HepG2 (cell line): ENCODE results near the gene MRPL38. TPM values are rescaled to one million over a fixed set of nuclear protein-coding genes. Genes with fewer than 3 reads are reported as not detected.

ENCODE experiments used
- ATAC-seq: fragments of 200-7000 bp; cut with Tn5 transposase; 3 replicates; pipeline ENCODE4 v1.9.1; 2020; ENCODE audit warnings: mild to moderate bottlenecking, moderate library complexity
- BruUV-seq: library from RNA; stranded (reverse); fragments of 400-500 nt; replicated peaks from 2 replicates; lab custom pipeline; 2021; lab: Mats Ljungman, UMichigan
- CTCF ChIA-PET: fragments of 300-600 bp; formaldehyde crosslinking; extraction: SDS; loops from one replicate; lab custom pipeline; 2021; ENCODE audit warnings: low total read pairs, inconsistent platforms, low intra/inter-chr PET ratio; lab: Yijun Ruan, JAX
- POLR2A ChIA-PET: fragments of 350-600 bp; sonication (Branson Sonifier 250); formaldehyde crosslinking; loops from one replicate; lab custom pipeline; 2020; ENCODE audit warnings: antibody characterized with exemption, inconsistent platforms; lab: Yijun Ruan, JAX
- DNase-seq: peaks from one replicate; pipeline ENCODE4 v3.0.0-alpha.2; 2015; ENCODE audit warnings: low spot score
- FAIRE-seq: peaks from 3 replicates; lab custom pipeline; 2011; peaks lifted over from hg19 to GRCh38; lab: Jason Lieb, UNC
- H2AFZ ChIP-seq: one replicate; pipeline ENCODE4 v1.6.1; 2011; ENCODE audit warnings: low read length, inconsistent platforms
- H3K27ac ChIP-seq: fragments of 300-600 bp; 3 replicates; pipeline ENCODE4 v1.8.0; 2011; ENCODE audit warnings: mixed run types, mild to moderate bottlenecking, mixed read lengths, low read length, inconsistent platforms; ENCODE audit not compliant: insufficient read depth; ENCODE audit errors: extremely low read length
- H3K27me3 ChIP-seq, 2 experiments: fragments of 200-600 bp in 1 of 2; 2 replicates in 1 of 2; 3 replicates in 1 of 2; pipeline versions ENCODE4 v1.6.0 to v1.8.0; 2011; ENCODE audit warnings: low read length in 2 of 2, mild to moderate bottlenecking in 2 of 2, moderate library complexity in 2 of 2, inconsistent platforms in 1 of 2; ENCODE audit not compliant: insufficient read depth in 2 of 2, control insufficient read depth in 1 of 2
- H3K36me3 ChIP-seq, 2 experiments: fragments of 200-600 bp in 1 of 2; replicated peaks in 1 of 2; 2 replicates in 1 of 2; 3 replicates in 1 of 2; pipeline versions ENCODE4 v1.5.1 to v1.8.0; 2011; ENCODE audit warnings: low read length in 2 of 2, inconsistent platforms in 1 of 2; ENCODE audit not compliant: insufficient read depth in 2 of 2, control insufficient read depth in 1 of 2
- H3K4me1 ChIP-seq: 2 replicates; pipeline ENCODE4 v1.5.1; 2012; ENCODE audit warnings: low read length, inconsistent platforms; ENCODE audit not compliant: insufficient read depth
- H3K4me2 ChIP-seq: 2 replicates; pipeline ENCODE4 v1.6.0; 2011; ENCODE audit warnings: low read depth, low read length, inconsistent platforms
- H3K4me3 ChIP-seq, 3 experiments: fragments of 200-600 bp in 1 of 3; sonication (generic), shearing (Covaris generic) in 1 of 3; replicated peaks in 1 of 3; 2 replicates each; pipeline ENCODE4 v1.5.1; 2011 to 2016; ENCODE audit warnings: low read length in 3 of 3, inconsistent platforms in 2 of 3, low read depth in 2 of 3, mild to moderate bottlenecking in 2 of 3, control low read depth in 1 of 3, mixed read lengths in 1 of 3; ENCODE audit not compliant: insufficient read depth in 1 of 3
- H3K79me2 ChIP-seq: one replicate; pipeline ENCODE4 v1.6.1; 2011; ENCODE audit warnings: low read length, inconsistent platforms; ENCODE audit not compliant: insufficient read depth
- H3K9ac ChIP-seq: 2 replicates; pipeline ENCODE4 v1.6.0; 2011; ENCODE audit warnings: mild to moderate bottlenecking, low read depth, low read length, inconsistent platforms; ENCODE audit not compliant: insufficient read depth
- H3K9me3 ChIP-seq: 2 replicates; pipeline ENCODE4 v1.5.1; 2012; ENCODE audit warnings: mild to moderate bottlenecking, low read length
- H4K20me1 ChIP-seq: 2 replicates; pipeline ENCODE4 v1.6.0; 2011; ENCODE audit warnings: inconsistent platforms, mild to moderate bottlenecking, low read length, moderate library complexity; ENCODE audit not compliant: insufficient read depth
- MIER3 ChIP-seq: IDR thresholded peaks from 2 replicates; pipeline ENCODE4 v1.6.1; 2016; ENCODE audit warnings: missing compliant biosample characterization, borderline replicate concordance
- NR2C2 ChIP-seq: sonication (generic); formaldehyde crosslinking; IDR thresholded peaks from 2 replicates; pipeline ENCODE4 v1.4.0; 2020; ENCODE audit warnings: missing genetic modification reagents, mild to moderate bottlenecking, moderate library complexity, borderline replicate concordance
- PHF5A ChIP-seq: IDR thresholded peaks from one replicate; pipeline ENCODE4 v1.6.1; 2018; ENCODE audit warnings: low read depth, missing genetic modification reagents; ENCODE audit not compliant: unreplicated experiment
- TEAD3 ChIP-seq: optimal IDR thresholded peaks from 2 replicates; pipeline ENCODE3; 2016; ENCODE audit warnings: borderline replicate concordance
- ZBTB7B ChIP-seq: sonication (generic); formaldehyde crosslinking; IDR thresholded peaks from 2 replicates; pipeline ENCODE4 v1.4.0; 2020; ENCODE audit warnings: missing genetic modification reagents
- ZNF331 ChIP-seq: sonication (generic); formaldehyde crosslinking; IDR thresholded peaks from 2 replicates; pipeline ENCODE4 v1.4.0; 2020; ENCODE audit warnings: missing genetic modification reagents
- ZNF33B ChIP-seq: sonication (generic); formaldehyde crosslinking; IDR thresholded peaks from 2 replicates; pipeline ENCODE4 v1.5.1; 2020; ENCODE audit warnings: mild to moderate bottlenecking, missing genetic modification reagents
- ZNF350 ChIP-seq: sonication (generic); formaldehyde crosslinking; IDR thresholded peaks from 2 replicates; pipeline ENCODE4 v1.4.0; 2020; ENCODE audit warnings: mild to moderate bottlenecking, low read depth, missing genetic modification reagents, borderline replicate concordance
- WGBS: methylation state at CpG from one replicate; pipeline ENCODE4 v1.1.6; 2017; ENCODE audit warnings: low lambda C conversion rate; 5-methylcytosine and 5-hydroxymethylcytosine counted together
- in situ Hi-C: cut with HindIII; loops from 2 replicates; pipeline ENCODE4 v1.10.0; 2017; ENCODE audit warnings: low pct_unique_long_range_greater_than_20kb; ENCODE audit not compliant: extremely low pct_ligation_motif_present
- intact Hi-C: fragments of 100-400 bp; cut with micrococcal nuclease; formaldehyde crosslinking; loops from one replicate; pipeline ENCODE4 v1.10.0; 2022; ENCODE audit not compliant: unreplicated experiment
- polyA plus RNA-seq, 8 experiments: library from polyadenylated mRNA; depleted of rRNA in 3 of 8; stranded (reverse) in 7 of 8; unstranded in 1 of 8; fragments of >200 nt; fragmentation: Illumina TruSeq in 4 of 8; extraction: Trizol in 4 of 8; gene quantifications; 2 replicates each; pipeline versions ENCODE4 v1.2.1 to v1.2.3, GENCODE V29; 2011 to 2016; ENCODE audit warnings: low read depth in 4 of 8, missing spikeins in 1 of 8, mixed read lengths in 1 of 8; ENCODE audit not compliant: insufficient read depth in 1 of 8
- total RNA-seq, 5 experiments: library from RNA; depleted of rRNA; stranded (reverse); fragments of >200 nt; fragmentation: Illumina TruSeq; extraction: Trizol; gene quantifications; 2 replicates each; pipeline ENCODE4 v1.2.3, GENCODE V29; 2016; ENCODE audit warnings: low read depth in 1 of 5
- TF ChIP-seq, protein P1 (sequence below): sonication (generic); formaldehyde crosslinking; IDR thresholded peaks from 2 replicates; pipeline ENCODE4 v1.4.0; 2020; ENCODE audit warnings: mild to moderate bottlenecking, missing genetic modification reagents
- TF ChIP-seq, protein P2 (sequence below): sonication (generic); formaldehyde crosslinking; IDR thresholded peaks from 2 replicates; pipeline ENCODE4 v1.9.0; 2022; ENCODE audit warnings: missing genetic modification reagents, mild to moderate bottlenecking, borderline replicate concordance
- TF ChIP-seq, protein P3 (sequence below): sonication (generic); formaldehyde crosslinking; IDR thresholded peaks from 2 replicates; pipeline ENCODE4 v1.5.0; 2020; ENCODE audit warnings: mild to moderate bottlenecking, missing genetic modification reagents

Gene MRPL38
- total and polyA plus RNA-seq, 2 of the 13 experiments (the other 11 are each of a cell fraction or from before 2014, with no cell fraction given): 83.7 to 125 TPM

DNA sequence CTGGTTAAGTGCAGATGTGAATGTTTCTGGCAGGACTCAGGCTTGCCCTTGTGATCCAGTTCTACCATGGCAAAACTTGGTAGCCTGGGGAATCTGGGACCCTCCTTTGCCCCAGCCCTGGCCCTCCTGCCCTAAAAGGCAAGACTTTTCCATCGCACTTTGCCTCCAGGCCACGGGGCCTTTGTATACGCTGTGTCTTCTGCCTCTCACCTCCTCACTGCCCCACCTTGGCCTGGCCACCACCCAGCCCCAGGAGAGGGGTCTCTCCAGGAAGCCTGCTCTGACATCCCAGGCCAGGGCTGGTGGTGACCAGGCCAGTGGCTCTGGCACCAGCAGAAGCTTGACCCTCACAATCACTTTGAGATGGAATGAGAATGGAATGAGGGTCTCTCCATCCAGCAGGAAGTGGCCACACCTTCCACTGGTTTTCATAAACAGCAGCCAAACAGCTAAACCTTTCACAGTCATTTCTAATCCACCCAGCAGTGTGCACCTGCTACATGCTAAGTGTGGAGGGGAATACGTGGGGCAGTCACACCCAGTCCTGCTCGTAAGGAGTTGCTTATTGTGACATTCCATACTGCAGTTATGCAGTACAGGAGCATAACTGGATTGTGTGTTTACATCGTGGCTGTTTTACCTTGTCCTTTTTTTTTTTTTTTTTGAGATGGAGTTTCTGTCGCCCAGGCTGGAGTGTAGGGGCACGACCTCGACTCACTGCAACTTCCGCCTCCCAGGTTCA lies 1.6 kb upstream of the MRPL38 start (continued):
- TF ChIP-seq, protein P1, sequence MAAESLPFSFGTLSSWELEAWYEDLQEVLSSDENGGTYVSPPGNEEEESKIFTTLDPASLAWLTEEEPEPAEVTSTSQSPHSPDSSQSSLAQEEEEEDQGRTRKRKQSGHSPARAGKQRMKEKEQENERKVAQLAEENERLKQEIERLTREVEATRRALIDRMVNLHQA (CRISPR knock-in tag): no peak
- TF ChIP-seq ZNF350 (CRISPR knock-in tag): peak; percentile 25; the same call in 1 of the 2 replicates
- TF ChIP-seq ZNF33B (CRISPR knock-in tag): peak; percentile 51; the same call in 1 of the 2 replicates
- TF ChIP-seq TEAD3 (CRISPR knock-in tag): peak; percentile 8
- no peak for TF ChIP-seq ZBTB7B
- TF ChIP-seq PHF5A (CRISPR knock-in tag): no peak
- TF ChIP-seq MIER3 (CRISPR knock-in tag): no peak

DNA sequence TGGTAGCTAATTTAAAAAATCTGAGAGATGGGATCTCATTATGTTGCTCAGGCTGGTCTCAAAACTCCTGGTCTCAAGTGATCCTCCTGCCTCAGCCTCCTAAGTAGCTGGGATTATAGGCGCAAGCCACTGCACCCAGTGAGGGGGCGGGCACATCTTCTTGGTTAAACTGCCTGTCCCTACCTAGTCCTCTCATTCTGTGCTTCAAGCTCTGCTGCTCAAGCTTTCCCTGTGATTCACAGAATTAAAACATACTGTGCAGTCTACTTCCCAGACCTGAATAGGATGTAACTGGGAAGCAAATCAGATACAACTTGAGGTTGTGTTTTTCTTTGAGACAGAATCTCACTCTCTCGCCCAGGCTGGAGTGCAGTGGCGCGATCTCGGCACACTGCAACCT lies 2.3 kb downstream of the MRPL38 start:
- in situ Hi-C loops (no loop called here), intact Hi-C loops (no loop called here)
- H4K20me1 ChIP-seq: no peaks in the 10 kb centered on the region
- H3K9ac ChIP-seq: no peak overlapping the region
- DNase-seq (no peak), ATAC-seq (no peak), FAIRE-seq (no peak)
- ChIA-PET CTCF (no interaction called here), POLR2A (interaction anchor here (0.5 to 7.7 kb wide), 5 partner anchors 10 to 101 kb away, joined by 4 to 95 read pairs (median 55); partner anchors contain the start of genes TRIM47 and WBP2)
- no peak overlapping the region for H2AFZ ChIP-seq
- peaks cover 19% of the 10 kb centered on the region for H3K79me2 ChIP-seq
- 97% methylated on average over 6 of the region's 6 CpGs for WGBS
- H3K9me3 ChIP-seq: no peaks in the 10 kb centered on the region
- H3K4me3 ChIP-seq: no peak overlapping the region
- no TSS peak for BruUV-seq
- H3K27me3 ChIP-seq: no peaks in the 10 kb centered on the region; a peak in 1 of 5 replicates
- H3K36me3 ChIP-seq: peaks cover 28 to 53% of the 10 kb centered on the region in 2 experiments
- no peak overlapping the region for H3K4me2 ChIP-seq
- no peak overlapping the region for H3K27ac ChIP-seq
- H3K4me1 ChIP-seq: peaks cover 38% of the 10 kb centered on the region
- TF ChIP-seq, protein P2, sequence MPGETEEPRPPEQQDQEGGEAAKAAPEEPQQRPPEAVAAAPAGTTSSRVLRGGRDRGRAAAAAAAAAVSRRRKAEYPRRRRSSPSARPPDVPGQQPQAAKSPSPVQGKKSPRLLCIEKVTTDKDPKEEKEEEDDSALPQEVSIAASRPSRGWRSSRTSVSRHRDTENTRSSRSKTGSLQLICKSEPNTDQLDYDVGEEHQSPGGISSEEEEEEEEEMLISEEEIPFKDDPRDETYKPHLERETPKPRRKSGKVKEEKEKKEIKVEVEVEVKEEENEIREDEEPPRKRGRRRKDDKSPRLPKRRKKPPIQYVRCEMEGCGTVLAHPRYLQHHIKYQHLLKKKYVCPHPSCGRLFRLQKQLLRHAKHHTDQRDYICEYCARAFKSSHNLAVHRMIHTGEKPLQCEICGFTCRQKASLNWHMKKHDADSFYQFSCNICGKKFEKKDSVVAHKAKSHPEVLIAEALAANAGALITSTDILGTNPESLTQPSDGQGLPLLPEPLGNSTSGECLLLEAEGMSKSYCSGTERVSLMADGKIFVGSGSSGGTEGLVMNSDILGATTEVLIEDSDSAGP: 0 out of 2 replicates have a peak, but pooled peaks have one; percentile 9
- TF ChIP-seq ZNF331 (CRISPR knock-in tag) (no peak), NR2C2 (CRISPR knock-in tag) (no peak)
- TF ChIP-seq, protein P3, sequence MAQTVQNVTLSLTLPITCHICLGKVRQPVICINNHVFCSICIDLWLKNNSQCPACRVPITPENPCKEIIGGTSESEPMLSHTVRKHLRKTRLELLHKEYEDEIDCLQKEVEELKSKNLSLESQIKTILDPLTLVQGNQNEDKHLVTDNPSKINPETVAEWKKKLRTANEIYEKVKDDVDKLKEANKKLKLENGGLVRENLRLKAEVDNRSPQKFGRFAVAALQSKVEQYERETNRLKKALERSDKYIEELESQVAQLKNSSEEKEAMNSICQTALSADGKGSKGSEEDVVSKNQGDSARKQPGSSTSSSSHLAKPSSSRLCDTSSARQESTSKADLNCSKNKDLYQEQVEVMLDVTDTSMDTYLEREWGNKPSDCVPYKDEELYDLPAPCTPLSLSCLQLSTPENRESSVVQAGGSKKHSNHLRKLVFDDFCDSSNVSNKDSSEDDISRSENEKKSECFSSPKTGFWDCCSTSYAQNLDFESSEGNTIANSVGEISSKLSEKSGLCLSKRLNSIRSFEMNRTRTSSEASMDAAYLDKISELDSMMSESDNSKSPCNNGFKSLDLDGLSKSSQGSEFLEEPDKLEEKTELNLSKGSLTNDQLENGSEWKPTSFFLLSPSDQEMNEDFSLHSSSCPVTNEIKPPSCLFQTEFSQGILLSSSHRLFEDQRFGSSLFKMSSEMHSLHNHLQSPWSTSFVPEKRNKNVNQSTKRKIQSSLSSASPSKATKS (CRISPR knock-in tag): no peak
